ENCODE measurements around the gene SCTR.

SCTR gene

GRCh38 chr2:119431976-119432850, 92.1 kb downstream of the SCTR start:
- DNase-seq (ENCODE audit: extremely low read depth in 1 of 2, low read depth in 1 of 2) = no peak

- no peak for DNase-seq (ENCODE audit: extremely low read depth in 1 of 2, low read depth in 1 of 2)
Measured at GRCh38 chr2:119431155-119431975, 92.9 kb downstream of the SCTR start, which contains the start of gene TMEM37. Gene TMEM37 (plus strand): TSS chr2:119431854. CDS start chr2:119431904, 50 bp downstream.

- DNase-seq (ENCODE audit: extremely low read depth in 1 of 2, low read depth in 1 of 2) = no peak
Measured at GRCh38 chr2:119430023-119430498, 94.2 kb downstream of the SCTR start.

- DNase-seq (ENCODE audit: extremely low read depth in 1 of 2, low read depth in 1 of 2) = no peak
Measured at GRCh38 chr2:119429225-119429981, 94.9 kb downstream of the SCTR start.

GRCh38 chr2:119428488-119429224, 95.6 kb downstream of the SCTR start:
- no peak for DNase-seq (ENCODE audit: extremely low read depth in 1 of 2, low read depth in 1 of 2)

GRCh38 chr2:119427756-119428155, 96.5 kb downstream of the SCTR start:
- DNase-seq (ENCODE audit: extremely low read depth in 1 of 2, low read depth in 1 of 2) = no peak

- DNase-seq (ENCODE audit: extremely low read depth in 1 of 2, low read depth in 1 of 2) = no peak
Measured at GRCh38 chr2:119426801-119427395, 97.4 kb downstream of the SCTR start.

GRCh38 chr2:119426396-119426675, 97.9 kb downstream of the SCTR start:
- no peak for DNase-seq (ENCODE audit: extremely low read depth in 1 of 2, low read depth in 1 of 2)

GRCh38 chr2:119425620-119426395, 98.5 kb downstream of the SCTR start:
- no peak for DNase-seq (ENCODE audit: extremely low read depth in 1 of 2, low read depth in 1 of 2)

GRCh38 chr2:119425119-119425405, 99.2 kb downstream of the SCTR start:
- no peak for DNase-seq (ENCODE audit: extremely low read depth in 1 of 2, low read depth in 1 of 2)

GRCh38 chr2:119424284-119425118, 99.8 kb downstream of the SCTR start:
- DNase-seq (ENCODE audit: extremely low read depth in 1 of 2, low read depth in 1 of 2) = no peak

GRCh38 chr2:119423811-119424210, 100.5 kb downstream of the SCTR start:
- no peak for DNase-seq (ENCODE audit: extremely low read depth in 1 of 2, low read depth in 1 of 2)

GRCh38 chr2:119423108-119423444, 101.2 kb downstream of the SCTR start:
- no peak for DNase-seq (ENCODE audit: extremely low read depth in 1 of 2, low read depth in 1 of 2)

GRCh38 chr2:119422360-119423107, 101.7 kb downstream of the SCTR start:
- DNase-seq (ENCODE audit: extremely low read depth in 1 of 2, low read depth in 1 of 2) = no peak

GRCh38 chr2:119421741-119422140, 102.5 kb downstream of the SCTR start:
- no peak for DNase-seq (ENCODE audit: extremely low read depth in 1 of 2, low read depth in 1 of 2)

GRCh38 chr2:119421304-119421703, 103.0 kb downstream of the SCTR start:
- DNase-seq (ENCODE audit: extremely low read depth in 1 of 2, low read depth in 1 of 2) = no peak

GRCh38 chr2:119419803-119420508, 104.3 kb downstream of the SCTR start:
- DNase-seq (ENCODE audit: extremely low read depth in 1 of 2, low read depth in 1 of 2) = no peak
